GM13976 (cell line): ENCODE measurements around the gene CPLX4.

ENCODE experiments used
- DNase-seq: peaks from one replicate; pipeline ENCODE4 v3.0.0; 2012; ENCODE audit warnings: low spot score
- in situ Hi-C: fragments of 300-500 bp; cut with MboI; formaldehyde crosslinking; loops from one replicate; pipeline ENCODE4 v1.12.0; 2022; ENCODE audit warnings: low sequenced_read_pairs, mixed read lengths, inconsistent platforms; ENCODE audit not compliant: unreplicated experiment
- TF ChIP-seq, protein P1 (sequence below): IDR thresholded peaks from 2 replicates; pipeline ENCODE4 v1.5.1; 2012; ENCODE audit warnings: borderline replicate concordance, mild to moderate bottlenecking; ENCODE audit not compliant: insufficient read depth; ENCODE audit errors: extremely low read depth, missing control alignments, control extremely low read depth

CPLX4 gene

DNA sequence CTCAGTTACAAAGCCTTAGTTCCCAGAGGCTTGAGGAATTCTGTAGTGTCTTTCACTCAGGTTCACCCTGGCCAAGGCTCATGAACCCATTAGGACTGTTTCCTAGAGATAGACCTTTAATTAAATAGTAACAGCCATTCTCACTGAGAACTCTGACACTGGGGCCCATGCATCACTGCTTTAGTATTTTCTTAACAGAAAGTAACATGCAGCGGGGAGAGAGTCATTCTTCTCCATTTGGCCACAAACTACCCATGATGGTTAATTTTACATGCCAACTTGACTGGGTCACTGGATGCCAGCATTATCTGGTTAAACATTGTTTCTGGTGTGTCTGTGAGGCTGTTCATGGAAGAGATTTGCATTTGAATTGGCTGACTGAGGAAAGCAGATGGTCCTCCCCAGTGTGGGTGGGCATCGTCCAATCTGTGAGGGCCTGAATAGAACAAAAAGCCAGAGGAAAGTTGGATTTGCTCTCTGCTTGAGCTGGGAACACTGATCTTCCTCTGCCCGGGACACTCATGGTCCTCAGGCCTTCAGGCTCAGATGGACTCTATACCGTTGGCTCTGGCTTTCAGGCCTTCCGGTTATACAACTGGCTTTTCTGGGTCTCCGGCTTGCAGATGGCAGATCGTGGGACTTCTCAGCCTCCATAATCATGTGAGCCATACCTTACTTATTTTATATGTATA is 5.6 kb upstream of the CPLX4 start:
- DNase-seq: no peak
- in situ Hi-C loops: no loop called here

DNA sequence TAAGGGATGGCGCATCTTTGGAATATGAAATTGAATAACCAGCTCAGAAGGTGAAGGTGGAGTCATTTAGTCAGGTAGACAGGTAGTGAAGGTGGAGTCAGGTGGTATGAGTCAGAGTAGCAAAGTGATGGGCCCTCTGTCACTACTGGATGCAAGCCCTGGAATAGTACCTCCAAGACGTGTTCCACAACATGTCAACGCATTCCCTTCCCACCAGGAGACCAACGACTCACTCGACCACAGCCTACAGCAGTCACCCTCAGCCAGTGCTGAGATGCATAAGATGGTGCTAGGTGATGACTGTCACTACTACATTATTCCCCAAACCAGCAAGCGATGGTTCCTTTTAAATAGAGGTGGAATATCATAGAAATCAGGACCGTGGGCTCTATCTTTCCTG is 6.8 kb downstream of the CPLX4 start:
- in situ Hi-C loops: no loop called here

More for the DNA sequence above, 5.6 kb upstream of the CPLX4 start:
- TF ChIP-seq, protein P1, sequence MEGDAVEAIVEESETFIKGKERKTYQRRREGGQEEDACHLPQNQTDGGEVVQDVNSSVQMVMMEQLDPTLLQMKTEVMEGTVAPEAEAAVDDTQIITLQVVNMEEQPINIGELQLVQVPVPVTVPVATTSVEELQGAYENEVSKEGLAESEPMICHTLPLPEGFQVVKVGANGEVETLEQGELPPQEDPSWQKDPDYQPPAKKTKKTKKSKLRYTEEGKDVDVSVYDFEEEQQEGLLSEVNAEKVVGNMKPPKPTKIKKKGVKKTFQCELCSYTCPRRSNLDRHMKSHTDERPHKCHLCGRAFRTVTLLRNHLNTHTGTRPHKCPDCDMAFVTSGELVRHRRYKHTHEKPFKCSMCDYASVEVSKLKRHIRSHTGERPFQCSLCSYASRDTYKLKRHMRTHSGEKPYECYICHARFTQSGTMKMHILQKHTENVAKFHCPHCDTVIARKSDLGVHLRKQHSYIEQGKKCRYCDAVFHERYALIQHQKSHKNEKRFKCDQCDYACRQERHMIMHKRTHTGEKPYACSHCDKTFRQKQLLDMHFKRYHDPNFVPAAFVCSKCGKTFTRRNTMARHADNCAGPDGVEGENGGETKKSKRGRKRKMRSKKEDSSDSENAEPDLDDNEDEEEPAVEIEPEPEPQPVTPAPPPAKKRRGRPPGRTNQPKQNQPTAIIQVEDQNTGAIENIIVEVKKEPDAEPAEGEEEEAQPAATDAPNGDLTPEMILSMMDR: no peak

DNA sequence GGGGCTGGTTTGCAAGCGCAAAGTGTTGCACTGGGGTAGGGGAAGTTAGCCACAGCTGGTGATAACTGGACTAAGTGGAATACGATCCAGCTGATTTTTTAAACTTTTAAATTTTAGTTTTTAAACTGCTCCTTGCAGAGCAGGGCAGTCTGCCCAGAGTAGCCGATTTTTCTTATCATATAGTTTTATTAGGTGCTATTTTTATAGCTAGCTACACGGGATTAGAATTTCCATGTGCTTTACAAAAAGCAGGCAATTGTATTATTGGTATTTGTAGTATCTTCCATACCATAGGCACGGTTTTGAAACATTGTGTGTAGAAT is 9.6 kb downstream of the CPLX4 start:
- in situ Hi-C loops: no loop called here
- no peak for DNase-seq
- TF ChIP-seq, protein P1: no peak

More for the DNA sequence above, 6.8 kb downstream of the CPLX4 start:
- DNase-seq: no peak
- TF ChIP-seq, protein P1: no peak

DNA sequence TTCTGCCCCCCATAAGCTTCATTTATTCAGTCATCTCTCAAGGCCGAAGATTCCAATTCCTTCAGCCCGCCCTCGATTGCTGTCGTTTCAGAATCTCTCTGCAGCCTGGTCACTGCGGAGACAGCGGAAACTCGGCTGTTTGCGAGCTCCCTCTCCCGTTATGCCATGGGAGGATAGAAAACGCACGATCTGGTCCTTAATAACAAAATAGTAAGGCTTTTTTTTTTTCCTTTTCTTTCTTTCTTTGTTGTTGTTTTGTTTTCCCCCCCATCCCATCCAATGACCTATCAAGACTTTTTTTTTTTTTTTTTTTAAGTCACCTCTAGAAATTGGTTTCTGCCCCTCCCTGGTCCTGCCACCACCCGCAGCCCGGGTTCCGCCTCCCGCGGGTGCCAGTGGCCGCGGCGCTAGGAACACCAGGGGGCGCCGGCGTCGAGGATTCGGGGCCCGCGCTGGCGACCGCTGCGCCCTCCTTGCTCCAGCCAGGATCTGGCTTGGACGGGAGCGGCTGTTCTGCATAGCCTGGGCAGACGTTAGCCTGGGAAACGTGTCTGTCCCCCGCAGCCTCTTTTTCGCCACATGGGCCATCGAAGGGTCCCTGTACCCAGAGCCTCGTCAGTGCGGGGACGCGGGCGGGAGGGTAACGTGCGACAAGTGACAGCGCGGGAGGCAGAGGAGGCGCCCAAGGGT is 10.1 kb downstream of the CPLX4 start:
- TF ChIP-seq, protein P1: peak; percentile 95
- in situ Hi-C loops: no loop called here
- peak; percentile 86 for DNase-seq

DNA sequence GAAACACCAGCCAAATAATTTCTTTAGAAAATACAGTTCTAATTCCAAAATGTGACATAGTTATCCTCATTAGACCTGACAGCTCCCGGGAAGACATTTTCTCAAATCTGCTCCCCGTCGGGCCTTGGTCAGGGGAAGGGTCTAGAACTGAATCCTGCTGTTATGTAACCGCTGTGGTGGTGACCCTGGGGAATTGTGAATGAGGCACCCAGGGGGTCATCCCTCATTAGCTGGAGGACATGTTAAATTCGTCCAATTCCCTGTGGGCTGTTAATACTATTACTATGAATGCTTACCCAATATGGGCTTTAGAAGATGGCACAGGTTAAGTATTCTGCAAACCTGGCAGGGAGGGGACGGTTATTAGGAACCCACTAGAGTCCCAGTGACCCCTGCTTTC is 11.8 kb downstream of the CPLX4 start:
- DNase-seq: no peak
- in situ Hi-C loops: no loop called here
- TF ChIP-seq, protein P1: no peak

DNA sequence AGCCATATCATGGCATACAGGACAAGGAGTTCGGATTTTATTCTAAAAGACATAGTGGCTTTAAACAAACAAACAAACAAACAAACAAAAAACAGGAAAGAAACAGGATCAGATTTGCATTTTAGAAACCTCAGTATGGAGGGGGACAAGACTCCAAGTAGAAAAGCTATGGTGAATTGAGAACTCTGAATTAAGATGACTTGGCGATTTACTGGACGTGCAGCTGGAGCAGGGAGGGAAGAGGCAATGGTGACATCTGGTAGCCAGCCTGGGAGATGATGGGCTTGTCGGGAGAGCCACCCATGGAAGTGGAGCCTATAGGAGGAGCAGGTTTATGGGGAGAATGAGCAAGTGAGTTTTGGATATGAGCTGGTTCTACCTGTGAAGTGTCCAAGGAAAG is 13.2 kb downstream of the CPLX4 start:
- in situ Hi-C loops: no loop called here
- TF ChIP-seq, protein P1: no peak
- no peak for DNase-seq
